ENCODE measurements around the gene GPD1L.

Gene GPD1L

GRCh38 chr3:32078085-32078634 is 28.3 kb upstream of the GPD1L start:
- no peak for TF ChIP-seq CTCF (IDR thresholded peaks at IDR 0.05; ENCODE audit: control insufficient read depth, insufficient read depth, low read depth, low read length, missing control alignments)
- no peak overlapping the region for H3K4me3 ChIP-seq (ENCODE audit: control insufficient read depth, low read depth, low read length)
- no peak for DNase-seq (ENCODE audit: low read depth)

GRCh38 chr3:32078864-32079263 is 27.6 kb upstream of the GPD1L start:
- DNase-seq (ENCODE audit: low read depth), result no peak
- no peak overlapping the region for H3K4me3 ChIP-seq (ENCODE audit: control insufficient read depth, low read depth, low read length)
- TF ChIP-seq CTCF (IDR thresholded peaks at IDR 0.05; ENCODE audit: control insufficient read depth, insufficient read depth, low read depth, low read length, missing control alignments), result no peak

GRCh38 chr3:32082721-32083120 is 23.7 kb upstream of the GPD1L start:
- H3K4me3 ChIP-seq (ENCODE audit: control insufficient read depth, low read depth, low read length), result no peak overlapping the region
- DNase-seq (ENCODE audit: low read depth), result no peak
- TF ChIP-seq CTCF (IDR thresholded peaks at IDR 0.05; ENCODE audit: control insufficient read depth, insufficient read depth, low read depth, low read length, missing control alignments), result no peak

GRCh38 chr3:32083702-32084270 is 22.6 kb upstream of the GPD1L start:
- no peak for DNase-seq (ENCODE audit: low read depth)
- TF ChIP-seq CTCF (IDR thresholded peaks at IDR 0.05; ENCODE audit: control insufficient read depth, insufficient read depth, low read depth, low read length, missing control alignments), result no peak
- no peak overlapping the region for H3K4me3 ChIP-seq (ENCODE audit: control insufficient read depth, low read depth, low read length)

GRCh38 chr3:32084870-32085269 is 21.6 kb upstream of the GPD1L start:
- no peak for TF ChIP-seq CTCF (IDR thresholded peaks at IDR 0.05; ENCODE audit: control insufficient read depth, insufficient read depth, low read depth, low read length, missing control alignments)
- no peak for DNase-seq (ENCODE audit: low read depth)
- H3K4me3 ChIP-seq (ENCODE audit: control insufficient read depth, low read depth, low read length), result no peak overlapping the region

- TF ChIP-seq CTCF (IDR thresholded peaks at IDR 0.05; ENCODE audit: control insufficient read depth, insufficient read depth, low read depth, low read length, missing control alignments), result no peak
- no peak for DNase-seq (ENCODE audit: low read depth)
- no peak overlapping the region for H3K4me3 ChIP-seq (ENCODE audit: control insufficient read depth, low read depth, low read length)
These were observed 20.0 kb upstream of the GPD1L start for GRCh38 chr3:32086464-32086863.

Measured in AG09309 (cell line).